A673 (cell line): Measurements from ENCODE around the gene DPYSL4.

Source experiments
- EZH2 ChIP-seq: fragments of 200-600 bp; sonication (generic); IDR thresholded peaks from 2 replicates; pipeline ENCODE4 v1.6.1; 2017; ENCODE audit warnings: borderline replicate concordance, low read depth, mild to moderate bottlenecking, mixed read lengths, antibody characterized with exemption, low read length; ENCODE audit not compliant: poor library complexity, severe bottlenecking
- TF ChIP-seq, protein P1 (sequence below): fragments of 300-800, 200-600 bp; sonication (generic); conservative IDR thresholded peaks from 2 replicates; pipeline ENCODE4 v1.5.1; 2017; ENCODE audit warnings: low read depth, mild to moderate bottlenecking, antibody characterized with exemption, low read length, moderate library complexity, mixed read lengths

DNA sequence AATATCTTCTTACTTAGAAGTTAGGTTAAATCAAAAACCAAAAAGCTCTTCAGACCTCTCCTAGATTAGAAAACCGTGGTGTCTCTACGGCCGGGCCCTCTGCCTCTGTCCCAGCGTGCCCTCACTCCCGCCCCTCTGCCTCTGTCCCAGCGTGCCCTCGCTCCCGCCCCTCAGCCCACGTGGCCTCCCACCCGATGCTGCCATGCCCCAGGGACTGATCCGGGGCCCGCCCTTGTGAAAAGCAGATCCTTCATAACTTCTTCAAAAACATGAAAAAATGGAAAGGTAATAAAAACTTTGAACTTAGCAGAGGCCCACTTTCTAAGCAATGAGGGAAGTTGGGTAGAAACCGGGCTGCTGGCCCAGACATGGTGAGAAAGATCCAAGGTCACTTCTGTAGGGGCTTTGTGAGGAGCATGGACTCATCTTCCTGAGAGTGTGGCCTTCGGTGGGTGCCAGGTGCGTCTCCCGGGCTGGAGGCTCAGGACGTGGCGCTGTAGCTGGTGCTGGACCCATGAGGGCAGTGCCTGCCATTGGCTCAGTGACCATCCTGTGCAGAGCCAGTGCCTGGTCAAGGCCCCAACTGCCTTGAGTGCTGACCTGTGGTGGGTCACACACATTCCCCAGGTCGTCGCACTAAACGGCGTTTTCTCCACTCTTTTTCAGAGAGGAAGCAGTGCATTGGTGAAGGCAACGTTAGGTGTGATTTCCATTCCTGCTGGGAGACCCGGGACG, 4.9 kb upstream of the DPYSL4 start:
- TF ChIP-seq EZH2: no peak
- TF ChIP-seq, protein P1, sequence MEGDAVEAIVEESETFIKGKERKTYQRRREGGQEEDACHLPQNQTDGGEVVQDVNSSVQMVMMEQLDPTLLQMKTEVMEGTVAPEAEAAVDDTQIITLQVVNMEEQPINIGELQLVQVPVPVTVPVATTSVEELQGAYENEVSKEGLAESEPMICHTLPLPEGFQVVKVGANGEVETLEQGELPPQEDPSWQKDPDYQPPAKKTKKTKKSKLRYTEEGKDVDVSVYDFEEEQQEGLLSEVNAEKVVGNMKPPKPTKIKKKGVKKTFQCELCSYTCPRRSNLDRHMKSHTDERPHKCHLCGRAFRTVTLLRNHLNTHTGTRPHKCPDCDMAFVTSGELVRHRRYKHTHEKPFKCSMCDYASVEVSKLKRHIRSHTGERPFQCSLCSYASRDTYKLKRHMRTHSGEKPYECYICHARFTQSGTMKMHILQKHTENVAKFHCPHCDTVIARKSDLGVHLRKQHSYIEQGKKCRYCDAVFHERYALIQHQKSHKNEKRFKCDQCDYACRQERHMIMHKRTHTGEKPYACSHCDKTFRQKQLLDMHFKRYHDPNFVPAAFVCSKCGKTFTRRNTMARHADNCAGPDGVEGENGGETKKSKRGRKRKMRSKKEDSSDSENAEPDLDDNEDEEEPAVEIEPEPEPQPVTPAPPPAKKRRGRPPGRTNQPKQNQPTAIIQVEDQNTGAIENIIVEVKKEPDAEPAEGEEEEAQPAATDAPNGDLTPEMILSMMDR: no peak
